Left lobe of liver (tissue), 2 donors: Measurements from ENCODE around the gene LRFN2. TPM values are rescaled to one million over a fixed set of nuclear protein-coding genes. Genes with fewer than 3 reads are reported as not detected.

Experiments used
- ATAC-seq: fragments of 200-7000 bp; cut with Tn5 transposase; one replicate; pipeline ENCODE4 v1.9.1; 2020; ENCODE audit warnings: mild to moderate bottlenecking, moderate library complexity
- DNase-seq: peaks from one replicate; pipeline ENCODE4 v3.0.0-alpha.2; 2020; ENCODE audit warnings: low spot score
- total RNA-seq: library from RNA; stranded (reverse); gene quantifications from one replicate; pipeline ENCODE4 v1.2.1, GENCODE V29; 2021
- donor health status: DM: no; HTN: no; CAD: no; lungs with moderate emphysema.
- donor health status: DM: no; HTN: yes; CAD: no.

LRFN2 gene
- total RNA-seq, 1 donor from 2014 or later, result 0.05 TPM

GRCh38 chr6:40484066-40484465 is 103.1 kb downstream of the LRFN2 start:
- DNase-seq, result no peak
- no peak for ATAC-seq

GRCh38 chr6:40482532-40482931 is 104.6 kb downstream of the LRFN2 start:
- DNase-seq, result no peak
- ATAC-seq, result no peak

GRCh38 chr6:40480678-40481077 is 106.5 kb downstream of the LRFN2 start:
- ATAC-seq (no peak), DNase-seq (no peak)

- ATAC-seq (no peak), DNase-seq (no peak)
Observed at GRCh38 chr6:40479706-40480105, 107.5 kb downstream of the LRFN2 start.

- ATAC-seq, result no peak
- DNase-seq, result no peak
Observed at GRCh38 chr6:40477246-40478126, 109.7 kb downstream of the LRFN2 start.

GRCh38 chr6:40476673-40477072 is 110.5 kb downstream of the LRFN2 start:
- ATAC-seq (no peak), DNase-seq (no peak)

GRCh38 chr6:40474937-40475336 is 112.2 kb downstream of the LRFN2 start:
- ATAC-seq, result no peak
- DNase-seq, result no peak

- DNase-seq, result no peak
- ATAC-seq, result no peak
Observed at GRCh38 chr6:40473026-40473425, 114.1 kb downstream of the LRFN2 start.

GRCh38 chr6:40472353-40472752 is 114.8 kb downstream of the LRFN2 start:
- DNase-seq (no peak), ATAC-seq (no peak)

- no peak for DNase-seq
- no peak for ATAC-seq
Observed at GRCh38 chr6:40471243-40471642, 115.9 kb downstream of the LRFN2 start.

- DNase-seq (no peak), ATAC-seq (no peak)
Observed at GRCh38 chr6:40469323-40469722, 117.8 kb downstream of the LRFN2 start.

- no peak for DNase-seq
Observed at GRCh38 chr6:40466986-40467539, 120.1 kb downstream of the LRFN2 start.

GRCh38 chr6:40461643-40462042 is 125.5 kb downstream of the LRFN2 start:
- no peak for ATAC-seq
- DNase-seq, result no peak

More at GRCh38 chr6:40466986-40467539, 120.1 kb downstream of the LRFN2 start:
- ATAC-seq, result no peak

GRCh38 chr6:40460380-40460779 is 126.8 kb downstream of the LRFN2 start:
- no peak for ATAC-seq
- DNase-seq, result no peak

GRCh38 chr6:40457261-40457660 is 129.9 kb downstream of the LRFN2 start:
- ATAC-seq (no peak), DNase-seq (no peak)

GRCh38 chr6:40456390-40457013 is 130.7 kb downstream of the LRFN2 start:
- DNase-seq (no peak), ATAC-seq (peak; percentile 92)

GRCh38 chr6:40455686-40456389 is 131.3 kb downstream of the LRFN2 start:
- peak; percentile 14 for ATAC-seq
- DNase-seq, result no peak

- no peak for DNase-seq
- no peak for ATAC-seq
Observed at GRCh38 chr6:40450483-40450882, 136.7 kb downstream of the LRFN2 start.

GRCh38 chr6:40444811-40445210 is 142.4 kb downstream of the LRFN2 start:
- ATAC-seq (no peak), DNase-seq (no peak)

GRCh38 chr6:40444312-40444711 is 142.9 kb downstream of the LRFN2 start:
- ATAC-seq (no peak), DNase-seq (no peak)

- no peak for DNase-seq
- no peak for ATAC-seq
Observed at GRCh38 chr6:40443842-40444241, 143.3 kb downstream of the LRFN2 start.
